Measurements from ENCODE around the gene RTN4RL2. TPM values are rescaled to one million over a fixed set of nuclear protein-coding genes. Genes with fewer than 3 reads are reported as not detected.

Gene RTN4RL2
- total RNA-seq, 1 experiment from 2014 or later: 0.90 TPM

Other genes starting within 250 kb of the RTN4RL2 start
- not detected for gene APLNR, start 223.3 kb upstream of the RTN4RL2 start, total RNA-seq (2021; ENCODE audit: unreplicated experiment)
- gene TNKS1BP1, start 135.6 kb upstream of the RTN4RL2 start, total RNA-seq (2021; ENCODE audit: unreplicated experiment): 94.6 TPM
- gene SSRP1, start 124.6 kb upstream of the RTN4RL2 start, total RNA-seq (2021; ENCODE audit: unreplicated experiment): 173 TPM
- gene P2RX3, start 122.2 kb upstream of the RTN4RL2 start, total RNA-seq (2021; ENCODE audit: unreplicated experiment): not detected
- gene PRG3, start 79.4 kb upstream of the RTN4RL2 start, total RNA-seq (2021; ENCODE audit: unreplicated experiment): not detected
- not detected for gene PRG2, start 69.9 kb upstream of the RTN4RL2 start, total RNA-seq (2021; ENCODE audit: unreplicated experiment)
- gene SLC43A3, start 33.4 kb upstream of the RTN4RL2 start, total RNA-seq (2021; ENCODE audit: unreplicated experiment): 8.6 TPM
- 2.0 TPM for gene SLC43A1, start 55.2 kb downstream of the RTN4RL2 start, total RNA-seq (2021; ENCODE audit: unreplicated experiment)
- gene TIMM10, start 70.2 kb downstream of the RTN4RL2 start, total RNA-seq (2021; ENCODE audit: unreplicated experiment): 152 TPM
- not detected for gene SMTNL1, start 77.1 kb downstream of the RTN4RL2 start, total RNA-seq (2021; ENCODE audit: unreplicated experiment)
- 19.1 TPM for gene UBE2L6, start 107.1 kb downstream of the RTN4RL2 start, total RNA-seq (2021; ENCODE audit: unreplicated experiment)
- 1.3 TPM for gene SERPING1, start 137.2 kb downstream of the RTN4RL2 start, total RNA-seq (2021; ENCODE audit: unreplicated experiment)
- not detected for gene YPEL4, start 189.4 kb downstream of the RTN4RL2 start, total RNA-seq (2021; ENCODE audit: unreplicated experiment)
- 17.7 TPM for gene CLP1, start 197.2 kb downstream of the RTN4RL2 start, total RNA-seq (2021; ENCODE audit: unreplicated experiment)
- gene ZDHHC5, start 207.6 kb downstream of the RTN4RL2 start, total RNA-seq (2021; ENCODE audit: unreplicated experiment): 80.6 TPM